Cortex of kidney (tissue), 1 donor: ENCODE data around the gene CNTLN.

Experiments used
- DNase-seq: peaks from one replicate; lab custom pipeline; 2025; lab: John Stamatoyannopoulos, UW

CNTLN gene, protein sequence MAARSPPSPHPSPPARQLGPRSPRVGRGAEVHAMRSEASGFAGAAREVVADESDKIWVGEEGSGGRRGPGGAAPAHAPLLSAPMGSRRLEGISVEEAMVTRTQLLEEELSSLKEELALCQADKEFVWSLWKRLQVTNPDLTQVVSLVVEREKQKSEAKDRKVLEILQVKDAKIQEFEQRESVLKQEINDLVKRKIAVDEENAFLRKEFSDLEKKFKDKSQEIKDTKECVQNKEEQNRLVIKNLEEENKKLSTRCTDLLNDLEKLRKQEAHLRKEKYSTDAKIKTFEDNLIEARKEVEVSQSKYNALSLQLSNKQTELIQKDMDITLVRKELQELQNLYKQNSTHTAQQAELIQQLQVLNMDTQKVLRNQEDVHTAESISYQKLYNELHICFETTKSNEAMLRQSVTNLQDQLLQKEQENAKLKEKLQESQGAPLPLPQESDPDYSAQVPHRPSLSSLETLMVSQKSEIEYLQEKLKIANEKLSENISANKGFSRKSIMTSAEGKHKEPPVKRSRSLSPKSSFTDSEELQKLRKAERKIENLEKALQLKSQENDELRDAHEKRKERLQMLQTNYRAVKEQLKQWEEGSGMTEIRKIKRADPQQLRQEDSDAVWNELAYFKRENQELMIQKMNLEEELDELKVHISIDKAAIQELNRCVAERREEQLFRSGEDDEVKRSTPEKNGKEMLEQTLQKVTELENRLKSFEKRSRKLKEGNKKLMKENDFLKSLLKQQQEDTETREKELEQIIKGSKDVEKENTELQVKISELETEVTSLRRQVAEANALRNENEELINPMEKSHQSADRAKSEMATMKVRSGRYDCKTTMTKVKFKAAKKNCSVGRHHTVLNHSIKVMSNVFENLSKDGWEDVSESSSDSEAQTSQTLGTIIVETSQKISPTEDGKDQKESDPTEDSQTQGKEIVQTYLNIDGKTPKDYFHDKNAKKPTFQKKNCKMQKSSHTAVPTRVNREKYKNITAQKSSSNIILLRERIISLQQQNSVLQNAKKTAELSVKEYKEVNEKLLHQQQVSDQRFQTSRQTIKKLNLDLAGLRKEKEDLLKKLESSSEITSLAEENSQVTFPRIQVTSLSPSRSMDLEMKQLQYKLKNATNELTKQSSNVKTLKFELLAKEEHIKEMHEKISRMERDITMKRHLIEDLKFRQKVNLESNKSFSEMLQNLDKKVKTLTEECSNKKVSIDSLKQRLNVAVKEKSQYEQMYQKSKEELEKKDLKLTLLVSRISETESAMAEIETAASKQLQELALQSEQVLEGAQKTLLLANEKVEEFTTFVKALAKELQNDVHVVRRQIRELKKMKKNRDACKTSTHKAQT (N-terminal part only)

DNA sequence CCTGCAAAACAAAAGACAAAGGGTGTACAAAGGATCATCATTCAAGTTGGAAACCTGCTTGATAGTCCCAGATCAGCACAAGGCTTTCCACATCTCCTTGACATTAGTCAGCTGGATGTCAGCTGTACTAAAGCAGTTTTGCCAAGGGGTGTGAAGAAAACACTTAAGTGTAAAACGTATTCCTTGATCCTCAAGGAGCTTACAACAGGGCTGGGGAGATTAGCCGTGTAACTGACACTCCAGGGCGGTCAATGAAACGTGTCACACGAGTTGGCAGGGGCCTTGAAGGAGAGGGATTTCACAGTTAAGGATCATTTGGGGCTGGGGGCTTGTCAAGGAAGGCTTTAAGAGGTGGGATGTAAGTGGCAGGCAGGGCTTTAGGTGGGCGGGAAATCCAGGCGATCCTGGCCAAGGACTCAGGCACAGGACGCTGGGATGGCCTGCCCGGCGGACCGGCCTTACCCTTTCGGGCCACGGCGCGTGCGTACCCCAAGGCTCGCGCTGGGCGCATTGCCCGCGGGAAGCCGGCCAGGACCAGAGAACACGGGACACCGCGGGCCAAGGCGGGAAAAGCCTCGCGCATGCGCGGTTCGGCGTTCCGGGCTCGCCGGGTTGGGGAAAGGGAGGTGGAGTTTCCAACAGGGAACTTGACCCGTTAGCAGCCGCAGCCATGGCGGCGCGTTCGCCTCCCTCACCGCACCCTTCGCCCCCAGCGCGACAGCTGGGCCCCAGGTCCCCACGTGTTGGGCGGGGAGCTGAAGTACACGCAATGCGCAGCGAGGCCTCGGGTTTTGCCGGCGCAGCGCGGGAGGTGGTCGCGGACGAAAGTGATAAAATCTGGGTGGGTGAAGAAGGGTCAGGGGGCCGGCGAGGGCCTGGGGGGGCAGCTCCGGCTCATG, at the start of gene CNTLN:
CNTLN (plus strand) TSS at position 645 of the 899 bp plus-strand sequence; CDS start at position 671, 26 bp downstream.
- peak; percentile 57 for DNase-seq

DNA sequence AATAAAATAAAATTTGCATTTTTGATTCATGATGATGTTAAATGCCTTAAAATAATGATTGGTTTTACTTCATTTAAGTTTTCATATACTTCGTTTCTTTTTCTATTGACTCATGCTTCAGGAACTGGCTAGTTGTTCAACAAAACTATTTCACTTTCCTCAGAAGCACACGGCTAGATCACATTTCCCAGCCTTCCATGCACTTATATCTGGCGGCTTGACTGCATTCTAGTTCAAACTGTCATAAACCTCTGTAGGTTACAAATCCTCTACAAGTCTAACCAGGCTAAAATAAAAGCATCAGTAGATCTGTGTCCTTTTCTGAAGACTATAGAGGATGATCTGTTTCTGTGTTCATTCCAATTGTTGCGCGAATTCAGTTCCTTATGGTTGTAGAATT, 46.3 kb upstream of the CNTLN start:
- no peak for DNase-seq

DNA sequence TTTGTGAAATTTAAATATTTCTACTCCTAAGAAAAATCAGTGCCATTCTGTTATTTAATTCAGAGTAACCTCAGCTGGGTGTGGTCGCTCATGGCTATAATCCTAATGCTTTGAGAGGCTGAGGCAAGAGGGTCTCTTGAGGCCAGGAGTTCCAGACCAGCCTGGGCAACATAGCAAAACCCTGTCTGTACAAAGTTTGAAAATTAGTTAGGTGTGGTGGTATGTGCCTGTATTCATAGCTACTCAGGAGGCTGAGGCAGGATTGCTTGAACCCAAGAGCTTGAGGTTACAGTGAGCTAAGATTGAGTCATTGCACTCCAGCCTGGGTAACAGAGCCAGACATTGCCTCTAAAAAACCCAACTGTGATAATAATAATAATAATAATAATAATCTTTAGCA, 44.8 kb upstream of the CNTLN start:
- no peak for DNase-seq

DNA sequence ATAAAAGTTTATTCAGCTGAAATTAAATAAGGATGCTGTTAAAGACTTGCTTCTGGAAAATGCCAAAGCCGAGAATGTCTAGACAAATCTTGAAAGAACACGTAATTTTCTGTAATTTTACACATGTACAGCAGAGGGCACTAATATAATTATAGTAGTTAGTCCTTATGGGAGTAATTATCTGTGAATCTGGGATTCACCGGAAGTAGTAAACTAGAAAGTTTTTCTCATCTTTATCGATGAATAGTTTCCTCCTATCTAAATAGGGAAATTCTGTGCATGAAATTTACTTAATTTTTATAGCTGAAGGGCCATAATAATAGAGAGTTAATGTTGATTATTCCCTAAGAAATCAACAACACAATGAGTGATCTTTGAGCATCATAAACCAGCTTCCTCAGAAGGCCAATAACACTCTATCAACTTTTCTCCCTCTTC, 18.4 kb upstream of the CNTLN start:
- no peak for DNase-seq

DNA sequence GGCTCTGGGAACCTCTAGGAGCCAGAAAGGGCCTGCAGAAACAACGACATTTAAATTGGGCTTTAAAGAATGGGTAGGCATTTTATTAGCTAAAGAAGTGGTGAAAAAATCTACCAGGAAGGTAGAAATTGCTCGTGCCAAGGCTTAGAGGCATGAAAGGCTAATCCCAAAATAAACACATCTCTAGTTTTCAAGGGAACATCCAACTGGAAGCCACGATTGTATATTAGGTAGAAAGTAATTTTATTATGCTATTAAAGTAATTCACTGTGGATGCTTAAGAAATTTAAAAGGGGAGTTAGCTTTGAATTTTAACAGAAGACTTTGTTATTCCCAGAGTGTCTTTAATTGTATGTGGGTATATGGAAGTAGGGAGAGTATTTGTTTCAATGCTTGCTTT, 17.5 kb upstream of the CNTLN start:
- DNase-seq = no peak

DNA sequence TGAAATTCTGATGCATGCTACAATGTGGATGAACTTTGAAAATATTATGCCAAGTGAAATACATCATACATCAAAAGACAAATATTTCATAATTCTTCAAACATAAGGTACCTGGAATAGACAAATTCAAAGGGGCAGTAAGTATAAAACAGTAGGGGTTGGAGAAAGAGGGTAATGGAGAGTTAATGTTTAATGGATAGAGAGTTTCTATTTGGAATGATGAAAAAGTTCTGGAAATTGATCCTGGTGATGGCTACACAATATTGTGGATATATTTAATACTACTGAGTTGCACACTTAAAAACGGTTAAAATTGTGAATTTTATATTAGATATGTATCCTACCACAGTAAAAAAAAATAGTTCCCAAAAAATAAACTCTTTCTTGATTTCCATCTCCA, 14.6 kb upstream of the CNTLN start:
- DNase-seq = no peak

DNA sequence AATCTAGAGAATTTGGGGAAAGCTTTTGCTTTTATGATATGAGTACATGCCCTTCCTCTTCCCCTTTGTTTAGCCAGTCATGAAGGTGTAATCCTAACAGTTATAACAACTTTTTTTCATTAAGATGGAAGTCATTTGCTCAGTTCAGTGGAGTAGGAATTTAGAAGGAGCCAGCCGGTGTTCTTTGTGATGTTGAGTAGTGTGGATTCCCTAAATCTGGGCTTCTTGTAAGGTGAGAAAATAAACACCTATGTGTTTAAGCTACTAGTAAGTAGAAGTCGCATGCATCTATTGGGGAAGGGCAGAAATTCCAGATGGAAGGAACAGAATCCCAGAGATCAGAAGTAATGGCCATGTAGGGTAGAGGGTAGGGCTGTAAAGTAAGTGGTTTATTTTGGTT, 13.6 kb upstream of the CNTLN start:
- no peak for DNase-seq

DNA sequence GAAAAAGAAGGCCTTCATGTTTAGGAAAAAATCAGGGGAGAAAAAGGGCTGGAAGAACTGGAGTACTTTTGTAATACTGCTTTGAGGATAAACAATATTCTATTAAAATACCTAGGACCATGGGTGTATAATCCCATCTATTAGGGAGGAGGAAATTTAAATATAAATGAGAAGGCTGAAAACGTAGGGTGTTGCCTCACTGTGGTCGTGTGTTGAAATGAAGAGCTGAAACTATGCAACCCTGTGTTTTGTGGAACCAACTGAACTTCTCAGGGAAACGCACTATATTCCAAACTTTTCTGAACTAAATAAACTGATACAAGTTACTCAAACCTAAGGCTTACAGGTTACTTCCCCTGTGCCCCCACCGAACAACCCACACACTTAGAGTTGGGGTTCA, 4.5 kb upstream of the CNTLN start:
- no peak for DNase-seq

DNA sequence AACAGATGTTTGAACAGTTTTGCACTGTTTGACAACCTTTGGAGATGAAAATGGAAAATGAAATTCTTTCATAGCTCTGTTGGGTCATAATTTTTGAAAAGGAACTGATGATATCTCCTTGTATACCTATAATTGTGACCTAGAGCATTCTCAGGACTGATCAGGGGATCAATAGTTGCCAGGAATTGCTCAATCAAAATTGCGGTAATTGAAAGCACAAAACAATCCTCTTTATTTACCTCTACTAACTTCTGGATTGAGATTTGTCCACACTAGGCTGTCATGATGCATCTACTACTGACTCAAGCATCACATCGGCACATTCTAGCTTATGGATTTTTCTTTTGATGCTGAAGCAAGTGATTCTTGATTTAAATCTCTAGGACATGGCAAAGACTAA, 4.1 kb upstream of the CNTLN start:
- DNase-seq = no peak

DNA sequence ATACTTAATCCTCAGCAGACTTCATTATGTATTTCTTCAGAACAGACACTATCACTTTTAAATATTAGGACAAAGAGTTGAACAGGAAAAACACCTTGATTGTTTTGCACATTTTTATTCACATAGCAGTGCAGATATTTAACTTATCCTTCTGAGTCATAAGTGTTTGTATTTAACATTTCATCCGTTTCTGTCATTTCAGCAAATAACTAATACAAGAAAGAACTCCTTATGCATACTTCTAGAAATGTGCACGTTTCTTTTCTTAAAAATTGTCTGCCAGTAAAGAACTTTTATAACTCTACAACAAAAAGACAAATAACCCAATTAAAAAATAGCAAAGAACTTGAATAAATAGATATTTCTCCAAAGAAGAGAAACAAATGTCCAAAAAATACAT, 3.3 kb upstream of the CNTLN start:
- no peak for DNase-seq

DNA sequence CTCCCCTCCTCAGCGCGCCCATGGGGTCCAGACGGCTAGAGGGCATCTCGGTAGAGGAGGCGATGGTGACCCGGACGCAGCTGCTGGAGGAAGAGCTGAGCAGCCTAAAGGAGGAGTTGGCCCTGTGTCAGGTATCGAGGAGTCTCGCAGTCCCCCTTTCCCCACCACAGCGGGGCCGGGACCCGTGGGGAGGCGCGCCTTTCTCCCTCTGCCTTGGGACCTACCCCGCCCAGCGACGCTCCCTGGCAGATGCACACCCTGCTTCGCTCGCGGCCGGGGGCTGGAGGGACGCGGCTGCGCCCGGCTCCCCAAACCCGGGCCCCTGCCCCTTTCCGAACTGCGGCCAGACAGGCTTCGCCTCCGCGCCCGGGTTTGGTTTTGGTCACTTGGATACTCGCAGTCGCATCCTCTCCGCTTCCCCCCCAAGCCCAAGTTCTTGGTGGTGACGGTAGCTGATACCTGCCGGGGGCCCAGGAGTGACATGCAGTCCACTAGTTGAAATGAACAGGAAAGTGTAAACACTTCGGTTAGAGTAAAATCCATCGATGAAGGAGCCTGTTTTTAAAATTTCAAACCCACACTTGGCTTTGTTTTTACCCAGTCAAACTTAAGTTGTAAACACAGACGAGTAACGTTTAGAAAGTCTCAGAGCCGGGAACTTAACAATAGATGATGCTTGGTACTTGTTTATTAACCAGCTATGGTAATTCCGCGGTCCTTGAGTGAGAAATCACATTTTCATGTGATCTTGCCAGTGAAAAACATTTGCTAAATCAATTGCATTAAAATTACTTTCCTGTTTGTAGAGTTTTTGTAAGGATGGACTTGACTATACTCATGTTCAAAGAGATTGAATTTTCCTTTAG, 688 bp downstream of the CNTLN start:
- no peak for DNase-seq

DNA sequence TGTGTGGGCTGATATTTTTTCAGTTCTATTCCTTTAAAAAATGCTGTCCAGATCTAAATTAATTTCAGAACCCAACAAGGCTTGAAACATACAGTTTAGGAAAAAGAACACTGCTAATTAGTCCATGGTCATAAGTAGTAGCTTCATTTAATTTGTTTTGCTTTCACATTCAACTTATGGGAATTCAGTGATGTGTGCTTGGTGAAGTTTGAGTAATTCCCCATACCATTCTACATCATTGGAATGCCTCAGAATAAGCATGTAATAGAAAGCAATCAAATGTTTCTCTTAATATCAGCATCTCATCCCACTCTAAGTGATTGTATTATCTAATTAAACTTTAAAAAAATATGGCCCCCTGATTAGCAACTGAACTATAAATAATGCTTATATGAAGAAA, 2.7 kb downstream of the CNTLN start:
- no peak for DNase-seq

DNA sequence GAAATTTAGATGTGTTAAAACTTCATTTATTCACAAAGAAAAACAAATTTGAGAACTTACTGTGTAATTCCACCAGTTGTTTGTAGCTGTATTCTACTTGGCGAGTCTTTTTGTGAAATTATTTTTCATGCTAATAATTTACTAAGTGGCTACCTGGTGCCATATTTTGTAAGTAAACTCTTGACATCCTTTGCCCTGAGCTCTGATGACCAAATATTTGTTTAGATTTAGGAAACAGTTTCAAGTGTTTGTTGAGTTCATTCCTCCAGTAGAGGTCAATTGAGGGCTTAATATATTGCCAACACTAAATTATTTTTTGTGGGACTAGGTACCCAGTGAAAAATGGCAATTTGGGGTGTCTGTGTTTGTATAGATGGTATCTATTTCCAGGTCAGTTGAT, 3.7 kb downstream of the CNTLN start:
- no peak for DNase-seq

DNA sequence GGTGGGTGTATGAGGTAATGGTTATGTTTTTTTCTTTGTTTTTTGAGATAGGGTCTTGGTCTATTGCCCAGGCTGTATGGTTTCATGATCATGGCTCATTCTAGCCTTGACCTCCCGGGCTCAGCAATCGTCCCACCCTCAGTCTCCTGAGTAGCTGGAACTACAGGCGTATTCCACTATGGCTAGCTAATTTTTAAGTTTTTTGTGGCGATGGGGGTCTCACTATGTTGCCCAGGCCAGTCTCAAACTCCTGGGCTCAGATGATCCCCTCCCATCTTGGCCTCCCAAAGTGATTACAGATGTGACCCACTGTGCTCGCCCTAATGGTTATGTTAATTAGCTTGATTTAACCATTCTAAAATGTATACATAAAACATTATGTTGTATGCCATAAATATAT, 5.6 kb downstream of the CNTLN start:
- DNase-seq = no peak

DNA sequence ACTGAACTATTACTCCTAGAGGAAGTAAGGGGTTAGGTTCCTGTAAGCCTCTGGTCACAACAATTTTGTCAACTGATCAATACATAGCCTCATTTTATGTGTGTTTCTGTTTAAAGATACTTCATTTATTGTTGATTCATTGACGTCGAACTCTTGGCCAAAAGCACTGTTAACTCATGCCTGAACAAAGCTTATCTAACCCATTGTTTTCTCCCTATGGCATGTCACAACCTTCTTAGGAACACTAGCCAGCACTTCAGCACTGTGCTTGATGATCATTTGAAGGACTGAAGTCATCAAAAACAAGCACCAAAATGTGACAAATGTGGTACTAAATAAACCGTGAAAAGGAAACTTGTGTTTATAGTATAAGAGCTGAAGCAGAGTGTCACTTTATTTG, 13.5 kb downstream of the CNTLN start:
- no peak for DNase-seq

DNA sequence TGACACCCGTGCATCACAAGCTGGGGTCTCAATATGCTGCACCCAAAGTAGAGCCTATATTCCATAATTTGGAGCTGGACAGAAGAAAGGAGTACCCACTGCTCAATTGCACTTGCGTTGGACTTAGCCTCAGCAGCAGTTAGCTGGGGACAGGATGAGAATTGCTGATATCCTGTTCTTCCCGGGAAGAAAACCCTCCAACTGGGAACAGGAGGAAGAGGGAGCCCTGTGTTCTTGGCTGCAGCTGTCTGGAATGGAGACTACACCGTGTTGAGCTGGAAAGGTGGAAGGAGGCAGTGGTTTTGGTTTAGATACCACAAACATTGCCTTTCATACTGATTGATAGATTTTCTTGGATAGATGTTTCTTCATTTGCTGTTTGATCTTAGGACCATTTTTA, 24.6 kb downstream of the CNTLN start:
- DNase-seq = no peak

DNA sequence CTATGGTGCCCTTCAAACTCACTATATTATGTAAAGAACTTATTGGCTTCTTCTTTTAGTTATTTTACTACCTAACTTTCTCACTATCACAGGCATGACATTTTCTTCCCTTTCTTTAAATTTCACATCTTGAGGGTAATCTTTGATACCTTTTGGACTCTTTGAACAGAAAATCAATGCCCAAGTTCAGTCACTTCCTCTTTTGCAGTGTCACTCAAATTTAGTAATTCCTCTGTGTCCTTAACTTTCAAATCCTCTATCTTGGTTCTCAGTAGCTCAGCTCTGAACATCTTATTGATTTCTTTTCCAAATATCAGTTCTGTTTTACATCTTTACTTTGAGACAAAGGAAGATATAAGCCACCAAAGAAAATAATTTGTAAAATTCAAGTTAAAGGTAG, 25.5 kb downstream of the CNTLN start:
- no peak for DNase-seq

DNA sequence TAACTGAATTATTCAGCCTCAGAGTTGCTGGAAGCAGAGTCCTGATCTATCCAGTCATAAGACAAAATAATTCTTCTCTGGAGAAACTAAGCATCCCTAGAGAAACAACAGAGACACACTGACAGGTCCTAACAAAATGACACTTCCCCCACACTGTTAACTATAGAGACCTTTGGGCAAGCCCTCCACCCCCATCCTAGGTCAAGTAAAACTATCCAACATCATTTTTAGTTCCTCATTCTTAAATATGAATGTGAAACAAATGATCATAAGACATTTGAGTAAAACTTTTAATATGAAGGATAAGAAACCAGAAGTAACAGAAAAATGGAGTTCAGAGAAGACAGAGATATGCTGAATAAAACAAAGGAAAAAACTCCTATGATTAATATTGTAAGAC, 30.9 kb downstream of the CNTLN start:
- no peak for DNase-seq

DNA sequence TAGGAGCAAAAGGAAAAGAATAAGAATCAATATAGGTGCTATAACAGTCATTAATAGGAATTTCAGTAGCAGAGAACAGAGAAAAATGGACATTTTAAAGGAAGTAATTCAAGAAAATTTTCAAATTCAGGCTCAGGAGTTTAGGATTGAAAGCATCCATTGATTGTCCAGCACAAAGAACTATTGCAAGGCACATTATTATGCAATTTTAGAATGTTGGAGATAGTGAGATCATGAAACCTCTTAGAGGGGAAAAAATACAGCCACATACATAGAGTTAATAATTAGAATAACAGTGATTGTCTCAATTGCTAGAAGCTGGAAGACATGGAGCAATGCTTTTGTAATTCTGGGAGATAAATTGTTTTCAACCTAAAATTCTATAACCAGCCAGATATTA, 31.5 kb downstream of the CNTLN start:
- DNase-seq = no peak
